PC-9 (cell line): Measurements from ENCODE around the gene GPR32. TPM values are rescaled to one million over a fixed set of nuclear protein-coding genes. Genes with fewer than 3 reads are reported as not detected.

Experiments
- BruUV-seq: library from RNA; stranded (reverse); fragments of 400-500 nt; replicated peaks from 2 replicates; lab custom pipeline; 2021; lab: Mats Ljungman, UMichigan
- CTCF ChIA-PET: fragments of 300-600 bp; sonication (Branson Sonifier 250); formaldehyde crosslinking; loops from one replicate; lab custom pipeline; 2022; ENCODE audit warnings: antibody characterized with exemption; lab: Charles Lee
- POLR2A ChIA-PET: fragments of 300-600 bp; sonication (Branson Sonifier 250); formaldehyde crosslinking; loops from one replicate; lab custom pipeline; 2022; ENCODE audit warnings: antibody characterized with exemption; ENCODE audit not compliant: unreplicated experiment; lab: Charles Lee
- DNase-seq, 2 experiments: peaks; one replicate each; pipeline versions ENCODE4 v3.0.0 to v3.0.0-alpha.2; 2015 to 2022; ENCODE audit warnings: mixed read lengths in 1 of 2
- H2AFZ ChIP-seq: fragments of 200-600 bp; sonication (generic); 2 replicates; pipeline ENCODE4 v1.8.1; 2017; ENCODE audit warnings: antibody characterized with exemption
- H3F3A ChIP-seq: fragments of 200-600 bp; sonication (generic); 2 replicates; pipeline ENCODE4 v1.8.1; 2017; ENCODE audit warnings: antibody characterized with exemption, mild to moderate bottlenecking, low read depth; ENCODE audit not compliant: insufficient read depth
- H3K27ac ChIP-seq: fragments of 200-600 bp; sonication (generic); 2 replicates; pipeline ENCODE4 v1.6.1; 2016; ENCODE audit warnings: mixed run types
- H3K27me3 ChIP-seq: fragments of 200-600 bp; sonication (generic); 2 replicates; pipeline ENCODE4 v1.6.1; 2016; ENCODE audit warnings: low read depth, mixed run types; ENCODE audit not compliant: insufficient read depth
- H3K36me3 ChIP-seq: fragments of 200-600 bp; sonication (generic); 2 replicates; pipeline ENCODE4 v1.6.1; 2016; ENCODE audit warnings: low read depth, mixed run types
- H3K4me1 ChIP-seq: fragments of 200-600 bp; sonication (generic); replicated peaks from 2 replicates; pipeline ENCODE4 v1.6.1; 2016; ENCODE audit warnings: mixed run types; ENCODE audit not compliant: insufficient read depth
- H3K4me2 ChIP-seq: fragments of 200-600 bp; sonication (generic); 2 replicates; pipeline ENCODE4 v1.6.1; 2017; ENCODE audit warnings: mixed run types
- H3K4me3 ChIP-seq: fragments of 200-600 bp; sonication (generic); 2 replicates; pipeline ENCODE4 v1.6.1; 2016; ENCODE audit warnings: mixed run types
- H3K79me2 ChIP-seq: fragments of 200-600 bp; sonication (generic); 2 replicates; pipeline ENCODE4 v1.6.1; 2017; ENCODE audit warnings: low read depth, mixed run types
- H3K9me2 ChIP-seq: fragments of 200-600 bp; sonication (generic); 2 replicates; pipeline ENCODE4 v1.8.1; 2017; ENCODE audit warnings: mild to moderate bottlenecking; ENCODE audit not compliant: insufficient read depth
- H3K9me3 ChIP-seq: fragments of 200-600 bp; sonication (generic); 2 replicates; pipeline ENCODE4 v1.8.1; 2016; ENCODE audit warnings: low read depth; ENCODE audit not compliant: insufficient read depth
- H4K20me1 ChIP-seq: fragments of 200-600 bp; sonication (generic); 2 replicates; pipeline ENCODE4 v1.8.1; 2017; ENCODE audit not compliant: insufficient read depth
- EZH2 ChIP-seq: fragments of 200-600 bp; sonication (generic); IDR thresholded peaks from 2 replicates; pipeline ENCODE4 v1.8.0; 2017; ENCODE audit warnings: antibody characterized with exemption, low read depth
- intact Hi-C: fragments of 100-400 bp; cut with micrococcal nuclease; formaldehyde crosslinking; loops from one replicate; pipeline ENCODE4 v1.10.0; 2022; ENCODE audit not compliant: unreplicated experiment
- total RNA-seq: library from RNA; stranded (reverse); gene quantifications from 2 replicates; pipeline ENCODE4 v1.2.3, GENCODE V29; 2021
- TF ChIP-seq, protein P1 (sequence below): fragments of 200-600 bp; sonication (generic); conservative IDR thresholded peaks from 2 replicates; pipeline ENCODE4 v1.6.1; 2017; ENCODE audit warnings: mixed run types, antibody characterized with exemption, mild to moderate bottlenecking, moderate library complexity

The GPR32 gene
- total RNA-seq, 1 experiment from 2014 or later = not detected

DNA sequence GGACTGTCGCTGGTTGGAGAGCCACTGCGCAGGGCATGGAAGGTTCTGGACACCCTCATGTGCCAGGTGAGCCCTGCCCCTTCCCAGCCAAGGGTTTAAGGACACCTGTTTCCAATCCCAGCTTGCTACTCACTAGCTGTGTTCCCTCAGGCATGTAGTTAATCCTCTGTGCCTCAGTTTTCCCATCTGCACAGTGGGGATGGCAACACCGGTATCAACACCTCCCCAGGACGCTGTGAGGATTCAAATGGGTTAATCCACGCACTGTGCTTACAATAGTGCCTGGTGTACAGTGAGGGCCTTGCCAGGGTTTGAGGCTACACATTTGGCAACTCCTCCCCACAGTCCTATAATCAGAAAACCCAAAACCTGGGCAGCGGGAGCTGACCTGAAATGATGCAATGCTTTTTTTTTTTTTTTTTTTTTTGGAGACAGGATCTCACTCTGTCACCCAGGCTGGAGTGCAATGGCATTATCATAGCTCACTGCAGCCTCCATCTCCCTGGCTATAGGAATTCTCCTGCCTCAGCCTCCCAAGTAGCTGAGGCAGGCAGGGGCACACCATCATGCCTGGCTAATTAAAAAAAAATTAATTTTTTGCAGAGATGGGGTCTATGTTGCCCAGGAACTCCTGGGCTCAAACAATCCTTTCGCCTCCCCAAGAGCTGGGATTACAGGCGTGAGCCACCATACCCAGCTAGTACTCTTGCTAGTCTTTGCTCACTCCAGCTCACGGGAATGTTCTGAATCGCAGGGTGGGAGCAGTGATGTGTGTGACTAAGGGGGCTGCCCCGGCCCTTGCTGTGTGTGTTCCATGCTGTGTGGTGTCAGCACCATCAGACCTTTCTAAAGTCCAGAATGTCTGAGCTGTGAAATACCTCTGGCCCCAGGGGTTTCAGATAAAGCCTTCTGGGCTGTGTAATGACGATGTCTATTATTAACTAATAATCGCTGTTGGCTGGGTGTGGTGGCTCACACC, 22.3 kb downstream of the GPR32 start:
- H3K4me3 ChIP-seq = no peak overlapping the region
- ChIA-PET POLR2A (interaction anchor here (0.6 kb wide), 1 partner anchor 12 kb away, joined by 16 read pairs; no protein-coding TSS in a partner anchor), CTCF (interaction anchor here (0.6 kb wide), 2 partner anchors 210 to 327 kb away, joined by 3 to 20 read pairs; no protein-coding TSS in a partner anchor)
- TF ChIP-seq, protein P1, sequence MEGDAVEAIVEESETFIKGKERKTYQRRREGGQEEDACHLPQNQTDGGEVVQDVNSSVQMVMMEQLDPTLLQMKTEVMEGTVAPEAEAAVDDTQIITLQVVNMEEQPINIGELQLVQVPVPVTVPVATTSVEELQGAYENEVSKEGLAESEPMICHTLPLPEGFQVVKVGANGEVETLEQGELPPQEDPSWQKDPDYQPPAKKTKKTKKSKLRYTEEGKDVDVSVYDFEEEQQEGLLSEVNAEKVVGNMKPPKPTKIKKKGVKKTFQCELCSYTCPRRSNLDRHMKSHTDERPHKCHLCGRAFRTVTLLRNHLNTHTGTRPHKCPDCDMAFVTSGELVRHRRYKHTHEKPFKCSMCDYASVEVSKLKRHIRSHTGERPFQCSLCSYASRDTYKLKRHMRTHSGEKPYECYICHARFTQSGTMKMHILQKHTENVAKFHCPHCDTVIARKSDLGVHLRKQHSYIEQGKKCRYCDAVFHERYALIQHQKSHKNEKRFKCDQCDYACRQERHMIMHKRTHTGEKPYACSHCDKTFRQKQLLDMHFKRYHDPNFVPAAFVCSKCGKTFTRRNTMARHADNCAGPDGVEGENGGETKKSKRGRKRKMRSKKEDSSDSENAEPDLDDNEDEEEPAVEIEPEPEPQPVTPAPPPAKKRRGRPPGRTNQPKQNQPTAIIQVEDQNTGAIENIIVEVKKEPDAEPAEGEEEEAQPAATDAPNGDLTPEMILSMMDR = no peak
- TF ChIP-seq EZH2 = no peak
- H3K4me2 ChIP-seq = no peak overlapping the region
- 0 out of 2 replicates have a peak, but pooled peaks cover 1% of the 10 kb centered on the region for H3K36me3 ChIP-seq
- no TSS peak for BruUV-seq
- no peak overlapping the region for H2AFZ ChIP-seq
- DNase-seq = no peak
- H3F3A ChIP-seq = peaks cover 49% of the 10 kb centered on the region
- H3K9me2 ChIP-seq = no peaks in the 10 kb centered on the region
- H4K20me1 ChIP-seq = peaks cover 27% of the 10 kb centered on the region
- H3K27me3 ChIP-seq = peaks cover 7% of the 10 kb centered on the region; the same call in 1 of the 2 replicates
- H3K4me1 ChIP-seq = no peaks in the 10 kb centered on the region
- H3K9me3 ChIP-seq = no peaks in the 10 kb centered on the region
- intact Hi-C loops = loop anchor here (5.0 kb wide), 1 partner anchor 130 kb away; no protein-coding TSS in a partner anchor
- H3K27ac ChIP-seq = no peak overlapping the region
- H3K79me2 ChIP-seq = no peaks in the 10 kb centered on the region

DNA sequence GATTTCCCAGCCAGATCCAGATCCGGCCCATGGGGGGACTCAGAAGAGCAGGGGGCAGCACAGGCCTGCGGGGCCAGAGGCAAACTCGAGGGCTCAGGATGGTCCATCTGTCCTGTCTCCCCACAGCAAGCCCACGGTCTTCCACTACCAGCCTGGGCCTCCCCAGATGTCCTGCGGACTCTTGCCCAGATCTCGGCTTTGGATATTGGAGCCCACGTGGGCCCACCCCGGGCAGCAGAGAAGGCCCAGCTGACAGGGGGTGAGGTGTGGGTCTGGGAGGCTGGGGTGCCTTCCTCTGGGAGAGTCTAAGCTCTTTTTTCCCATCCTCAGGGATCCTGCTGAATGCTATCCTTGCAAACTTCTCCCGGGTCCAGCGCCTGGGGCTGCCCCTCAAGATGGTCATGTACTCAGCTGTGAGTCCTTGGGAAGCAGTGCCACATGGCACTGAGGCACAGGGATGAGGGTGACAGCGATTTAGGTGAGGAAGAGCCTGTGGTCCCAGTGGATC, 23.3 kb downstream of the GPR32 start:
- Histone ChIP-seq H3F3A (peaks cover 60% of the 10 kb centered on the region), H3K4me2 (no peak overlapping the region), H2AFZ (no peak overlapping the region), H3K9me3 (no peaks in the 10 kb centered on the region), H3K36me3 (0 out of 2 replicates have a peak, but pooled peaks cover 12% of the 10 kb centered on the region), H4K20me1 (peaks cover 37% of the 10 kb centered on the region), H3K4me1 (no peaks in the 10 kb centered on the region), H3K27ac (no peak overlapping the region), H3K4me3 (no peak overlapping the region), H3K27me3 (no peaks in the 10 kb centered on the region), H3K79me2 (no peaks in the 10 kb centered on the region), H3K9me2 (no peaks in the 10 kb centered on the region)
- CTCF ChIA-PET = no interaction called here
- DNase-seq = no peak
- intact Hi-C loops = loop anchor here (5.0 kb wide), 1 partner anchor 129 kb away; no protein-coding TSS in a partner anchor
- TSS peak; percentile 5 for BruUV-seq
- POLR2A ChIA-PET = interaction anchor here (0.5 kb wide), 1 partner anchor 235 kb away, joined by 6 read pairs; no protein-coding TSS in a partner anchor
- TF ChIP-seq, protein P1 = no peak
- no peak for TF ChIP-seq EZH2
